ENCODE results near the gene PAX2. TPM values are rescaled to one million over a fixed set of nuclear protein-coding genes. Genes with fewer than 3 reads are reported as not detected.

Gene PAX2
- total RNA-seq, 1 experiment from 2014 or later = not detected

- CTCF ChIA-PET = no interaction called here
- intact Hi-C loops (cut with micrococcal nuclease; ENCODE audit: unreplicated experiment) = no loop called here
Observed at GRCh38 chr10:100734295-100735086, 10.9 kb upstream of the PAX2 start.

DNA sequence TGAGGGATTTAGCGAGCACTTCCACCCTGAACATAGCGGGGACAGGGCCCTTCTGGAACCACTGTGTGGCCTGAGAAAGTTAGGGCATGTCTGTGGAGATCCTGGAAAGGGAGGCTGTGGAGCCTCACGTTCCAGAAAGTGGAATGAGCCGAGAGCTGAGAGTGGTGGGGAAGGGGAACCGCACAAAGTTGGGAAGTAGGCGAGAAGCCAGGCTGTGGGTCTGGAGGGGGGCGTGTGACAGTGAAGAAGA is 10.4 kb upstream of the PAX2 start:
- Histone ChIP-seq H3K36me3 (ENCODE audit: low read depth) (no peaks in the 10 kb centered on the region), H2AFZ (no peak overlapping the region), H3K27ac (no peak overlapping the region), H3K4me1 (replicated peaks; ENCODE audit: insufficient read depth) (no peaks in the 10 kb centered on the region), H3K27me3 (ENCODE audit: insufficient read depth, low read depth) (peaks cover 48% of the 10 kb centered on the region), H3K79me2 (ENCODE audit: low read depth) (no peaks in the 10 kb centered on the region), H4K20me1 (ENCODE audit: insufficient read depth) (no peaks in the 10 kb centered on the region), H3F3A (ENCODE audit: insufficient read depth, low read depth) (no peaks in the 10 kb centered on the region), H3K4me2 (no peak overlapping the region), H3K9me3 (ENCODE audit: insufficient read depth, low read depth) (no peaks in the 10 kb centered on the region), H3K9me2 (ENCODE audit: insufficient read depth) (no peaks in the 10 kb centered on the region), H3K4me3 (no peak overlapping the region)
- intact Hi-C loops (cut with micrococcal nuclease; ENCODE audit: unreplicated experiment) = no loop called here
- ChIA-PET CTCF (no interaction called here), POLR2A (ENCODE audit: unreplicated experiment) (no interaction called here)
- BruUV-seq (replicated peaks) = no TSS peak
- no peak for DNase-seq
- TF ChIP-seq EZH2 (IDR thresholded peaks at IDR 0.05; ENCODE audit: low read depth) = no peak
- TF ChIP-seq CTCF (conservative IDR thresholded peaks at IDR 0.05) = no peak

More at GRCh38 chr10:100734295-100735086, 10.9 kb upstream of the PAX2 start:
- Histone ChIP-seq H3F3A (ENCODE audit: insufficient read depth, low read depth) (no peaks in the 10 kb centered on the region), H3K79me2 (ENCODE audit: low read depth) (no peaks in the 10 kb centered on the region), H3K27ac (no peak overlapping the region), H3K4me3 (no peak overlapping the region), H3K36me3 (ENCODE audit: low read depth) (no peaks in the 10 kb centered on the region), H3K4me1 (replicated peaks; ENCODE audit: insufficient read depth) (no peaks in the 10 kb centered on the region), H4K20me1 (ENCODE audit: insufficient read depth) (no peaks in the 10 kb centered on the region), H3K9me2 (ENCODE audit: insufficient read depth) (no peaks in the 10 kb centered on the region), H2AFZ (no peak overlapping the region), H3K9me3 (ENCODE audit: insufficient read depth, low read depth) (no peaks in the 10 kb centered on the region), H3K4me2 (no peak overlapping the region), H3K27me3 (ENCODE audit: insufficient read depth, low read depth) (peaks cover 43% of the 10 kb centered on the region)
- no TSS peak for BruUV-seq (replicated peaks)
- TF ChIP-seq CTCF (conservative IDR thresholded peaks at IDR 0.05) (no peak), EZH2 (IDR thresholded peaks at IDR 0.05; ENCODE audit: low read depth) (no peak)
- POLR2A ChIA-PET (ENCODE audit: unreplicated experiment) = no interaction called here
- DNase-seq = no peak

- no peak for DNase-seq
- TF ChIP-seq CTCF (conservative IDR thresholded peaks at IDR 0.05) = no peak
- no peak for TF ChIP-seq EZH2 (IDR thresholded peaks at IDR 0.05; ENCODE audit: low read depth)
- H4K20me1 ChIP-seq (ENCODE audit: insufficient read depth) = no peaks in the 10 kb centered on the region
- no peak overlapping the region for H3K27ac ChIP-seq
- BruUV-seq (replicated peaks) = no TSS peak
- intact Hi-C loops (cut with micrococcal nuclease; ENCODE audit: unreplicated experiment) = no loop called here
- no peak overlapping the region for H3K4me2 ChIP-seq
- no peaks in the 10 kb centered on the region for H3K79me2 ChIP-seq (ENCODE audit: low read depth)
- peaks cover 53% of the 10 kb centered on the region for H3K27me3 ChIP-seq (ENCODE audit: insufficient read depth, low read depth)
- no peak overlapping the region for H2AFZ ChIP-seq
- H3K4me1 ChIP-seq (replicated peaks; ENCODE audit: insufficient read depth) = no peaks in the 10 kb centered on the region
- H3K36me3 ChIP-seq (ENCODE audit: low read depth) = no peaks in the 10 kb centered on the region
- H3K4me3 ChIP-seq = no peak overlapping the region
- H3F3A ChIP-seq (ENCODE audit: insufficient read depth, low read depth) = no peaks in the 10 kb centered on the region
- H3K9me2 ChIP-seq (ENCODE audit: insufficient read depth) = no peaks in the 10 kb centered on the region
- ChIA-PET POLR2A (ENCODE audit: unreplicated experiment) (no interaction called here), CTCF (no interaction called here)
- H3K9me3 ChIP-seq (ENCODE audit: insufficient read depth, low read depth) = no peaks in the 10 kb centered on the region
Observed at GRCh38 chr10:100735337-100736143, 9.8 kb upstream of the PAX2 start.

Data from PC-9 (cell line).